Omental fat pad (tissue), 4 donors: ENCODE data around the gene NDUFA12. TPM values are rescaled to one million over a fixed set of nuclear protein-coding genes. Genes with fewer than 3 reads are reported as not detected.

ENCODE experiments used
- ATAC-seq: fragments of 150-250 bp; one replicate; pipeline ENCODE4 v1.9.1; 2016; ENCODE audit warnings: mild to moderate bottlenecking, moderate library complexity; ENCODE audit not compliant: low FRiP score
- DNase-seq: peaks from one replicate; pipeline ENCODE4 v3.0.0-alpha.2; 2019; ENCODE audit warnings: low spot score
- CTCF ChIP-seq, 3 donors: fragments of 450-650 bp; IDR thresholded peaks; one replicate each; pipeline ENCODE4 v1.5.1; 2016 to 2017; ENCODE audit warnings: antibody characterized with exemption in 3 of 3, mild to moderate bottlenecking in 3 of 3, moderate library complexity in 2 of 3
- total RNA-seq, 4 donors: library from RNA; depleted of rRNA; stranded (reverse); fragments of >200 nt; gene quantifications; one replicate each; pipeline ENCODE4 v1.1.0, GENCODE V29; 2016

NDUFA12 gene
- total RNA-seq, 4 donors from 2014 or later, result 60.0 to 109 (median 82.5) TPM

GRCh38 chr12:95014554-95014953 lies 11.1 kb upstream of the NDUFA12 start:
- no peak for ATAC-seq
- no peak for DNase-seq
- no peak for TF ChIP-seq CTCF (IDR thresholded peaks at IDR 0.05)

- no peak for DNase-seq
- no peak for TF ChIP-seq CTCF (IDR thresholded peaks at IDR 0.05)
- no peak for ATAC-seq
These were observed 2.7 kb upstream of the NDUFA12 start for GRCh38 chr12:95006206-95006605.

- no peak for ATAC-seq
- no peak for DNase-seq
- no peak for TF ChIP-seq CTCF (IDR thresholded peaks at IDR 0.05)
These were observed 1.1 kb upstream of the NDUFA12 start for GRCh38 chr12:95004610-95005009.

- ATAC-seq (no peak), DNase-seq (no peak)
These were observed 400 bp upstream of the NDUFA12 start for GRCh38 chr12:95003921-95004272.

GRCh38 chr12:95002754-95003153 lies 743 bp downstream of the NDUFA12 start:
- DNase-seq (no peak), ATAC-seq (no peak)
- no peak for TF ChIP-seq CTCF (IDR thresholded peaks at IDR 0.05)

More at GRCh38 chr12:95003921-95004272, 400 bp upstream of the NDUFA12 start:
- no peak for TF ChIP-seq CTCF (IDR thresholded peaks at IDR 0.05)

GRCh38 chr12:94998326-94998725 lies 5.2 kb downstream of the NDUFA12 start:
- ATAC-seq, result no peak
- no peak for TF ChIP-seq CTCF (IDR thresholded peaks at IDR 0.05)
- DNase-seq, result no peak

GRCh38 chr12:94997726-94998125 lies 5.8 kb downstream of the NDUFA12 start:
- TF ChIP-seq CTCF (IDR thresholded peaks at IDR 0.05), result no peak
- no peak for ATAC-seq
- no peak for DNase-seq
